ENCODE results near the gene GALNT2. TPM values are rescaled to one million over a fixed set of nuclear protein-coding genes. Genes with fewer than 3 reads are reported as not detected.

Gene GALNT2
- total RNA-seq, 1 donor from 2014 or later: 28.3 TPM

DNA sequence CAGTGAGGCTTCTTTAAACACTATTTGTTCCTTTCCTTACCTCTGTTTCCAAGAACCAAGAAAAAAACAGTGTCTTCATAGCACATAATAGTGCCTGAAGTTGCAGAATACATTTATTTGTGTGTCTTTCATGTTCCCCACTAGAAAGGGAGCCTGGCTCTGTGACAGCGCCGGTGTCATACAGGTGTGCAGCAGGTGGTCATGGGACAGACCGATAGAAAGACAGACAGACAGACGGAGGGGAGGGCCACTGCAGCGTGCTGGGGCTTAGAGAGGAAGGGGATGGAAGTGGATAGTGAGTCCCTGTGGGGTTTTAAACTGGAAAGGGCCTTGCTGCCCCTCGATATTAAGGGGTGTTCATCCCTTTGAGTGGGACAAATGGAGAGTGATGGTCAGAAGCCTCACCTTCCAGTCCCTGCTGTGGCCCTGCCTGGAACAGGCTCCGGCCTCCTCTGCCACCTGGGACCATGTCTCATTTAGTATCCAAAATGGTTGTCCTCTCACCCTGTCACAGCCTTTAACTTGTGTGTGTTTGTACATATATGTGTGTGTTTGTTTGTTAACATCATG lies 206.2 kb downstream of the GALNT2 start:
- Histone ChIP-seq H3K9me3 (replicated peaks) (no peaks in the 10 kb centered on the region), H3K4me3 (no peak overlapping the region), H3K27me3 (ENCODE audit: low read depth) (no peaks in the 10 kb centered on the region), H3K4me1 (peaks cover 42% of the 10 kb centered on the region), H3K36me3 (peaks cover 38% of the 10 kb centered on the region), H3K27ac (replicated peaks) (no peak overlapping the region)
- no peak for DNase-seq
- intact Hi-C loops (cut with micrococcal nuclease): no loop called here
- TF ChIP-seq, protein P1, sequence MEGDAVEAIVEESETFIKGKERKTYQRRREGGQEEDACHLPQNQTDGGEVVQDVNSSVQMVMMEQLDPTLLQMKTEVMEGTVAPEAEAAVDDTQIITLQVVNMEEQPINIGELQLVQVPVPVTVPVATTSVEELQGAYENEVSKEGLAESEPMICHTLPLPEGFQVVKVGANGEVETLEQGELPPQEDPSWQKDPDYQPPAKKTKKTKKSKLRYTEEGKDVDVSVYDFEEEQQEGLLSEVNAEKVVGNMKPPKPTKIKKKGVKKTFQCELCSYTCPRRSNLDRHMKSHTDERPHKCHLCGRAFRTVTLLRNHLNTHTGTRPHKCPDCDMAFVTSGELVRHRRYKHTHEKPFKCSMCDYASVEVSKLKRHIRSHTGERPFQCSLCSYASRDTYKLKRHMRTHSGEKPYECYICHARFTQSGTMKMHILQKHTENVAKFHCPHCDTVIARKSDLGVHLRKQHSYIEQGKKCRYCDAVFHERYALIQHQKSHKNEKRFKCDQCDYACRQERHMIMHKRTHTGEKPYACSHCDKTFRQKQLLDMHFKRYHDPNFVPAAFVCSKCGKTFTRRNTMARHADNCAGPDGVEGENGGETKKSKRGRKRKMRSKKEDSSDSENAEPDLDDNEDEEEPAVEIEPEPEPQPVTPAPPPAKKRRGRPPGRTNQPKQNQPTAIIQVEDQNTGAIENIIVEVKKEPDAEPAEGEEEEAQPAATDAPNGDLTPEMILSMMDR (IDR thresholded peaks at IDR 0.05; ENCODE audit: borderline replicate concordance): no peak

DNA sequence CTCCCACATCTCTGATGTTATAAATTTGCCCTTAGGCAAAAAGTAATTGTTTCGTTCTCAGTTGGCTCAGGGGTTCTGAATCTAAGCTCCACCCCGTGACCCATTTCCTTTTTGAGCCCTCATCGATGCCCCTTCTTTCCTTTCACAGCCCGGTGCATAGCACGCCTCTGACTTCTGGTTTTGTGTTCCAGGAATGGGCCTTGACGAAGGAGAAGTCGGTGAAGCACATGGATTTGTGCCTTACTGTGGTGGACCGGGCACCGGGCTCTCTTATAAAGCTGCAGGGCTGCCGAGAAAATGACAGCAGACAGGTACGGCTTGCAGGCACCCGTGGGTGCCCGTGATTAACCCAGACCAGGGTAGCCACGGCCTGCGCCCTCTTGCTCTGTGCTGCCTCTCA lies 207.2 kb downstream of the GALNT2 start:
- H3K9me3 ChIP-seq (replicated peaks): no peaks in the 10 kb centered on the region
- no peak for DNase-seq
- H3K4me3 ChIP-seq: no peak overlapping the region
- H3K27ac ChIP-seq (replicated peaks): no peak overlapping the region
- TF ChIP-seq, protein P1 (IDR thresholded peaks at IDR 0.05; ENCODE audit: borderline replicate concordance): no peak
- no peaks in the 10 kb centered on the region for H3K27me3 ChIP-seq (ENCODE audit: low read depth)
- intact Hi-C loops (cut with micrococcal nuclease): no loop called here
- peaks cover 33% of the 10 kb centered on the region for H3K4me1 ChIP-seq
- peaks cover 47% of the 10 kb centered on the region for H3K36me3 ChIP-seq

DNA sequence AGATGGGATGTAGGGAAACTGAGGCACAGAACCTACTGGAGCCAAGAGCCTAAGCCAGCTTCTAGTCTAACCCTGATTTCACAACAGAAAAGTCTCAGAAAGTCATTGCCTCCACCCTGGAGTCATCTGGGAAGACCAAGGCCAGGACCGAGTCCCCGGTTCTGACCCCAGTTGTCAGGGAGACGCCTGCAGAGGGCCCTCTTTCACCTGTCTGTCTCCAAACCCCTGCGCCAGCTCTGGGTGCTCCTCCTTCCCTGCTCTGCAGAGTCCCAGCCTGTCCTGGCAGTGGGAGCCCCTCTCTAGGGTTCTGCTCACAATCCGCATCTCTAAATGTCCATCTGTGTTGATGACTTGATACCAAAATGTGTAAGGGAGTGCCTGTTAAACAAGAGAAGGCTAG lies 209.4 kb downstream of the GALNT2 start:
- Histone ChIP-seq H3K9me3 (replicated peaks) (no peaks in the 10 kb centered on the region), H3K27ac (replicated peaks) (no peak overlapping the region), H3K27me3 (ENCODE audit: low read depth) (no peaks in the 10 kb centered on the region), H3K4me1 (peaks cover 13% of the 10 kb centered on the region), H3K4me3 (no peak overlapping the region), H3K36me3 (peaks cover 69% of the 10 kb centered on the region)
- intact Hi-C loops (cut with micrococcal nuclease): no loop called here
- TF ChIP-seq, protein P1 (IDR thresholded peaks at IDR 0.05; ENCODE audit: borderline replicate concordance): no peak
- no peak for DNase-seq

GRCh38 chr1:230277201-230278025 lies 210.4 kb downstream of the GALNT2 start:
- intact Hi-C loops (cut with micrococcal nuclease): no loop called here
- peaks cover 69% of the 10 kb centered on the region for H3K36me3 ChIP-seq
- H3K9me3 ChIP-seq (replicated peaks): no peaks in the 10 kb centered on the region

DNA sequence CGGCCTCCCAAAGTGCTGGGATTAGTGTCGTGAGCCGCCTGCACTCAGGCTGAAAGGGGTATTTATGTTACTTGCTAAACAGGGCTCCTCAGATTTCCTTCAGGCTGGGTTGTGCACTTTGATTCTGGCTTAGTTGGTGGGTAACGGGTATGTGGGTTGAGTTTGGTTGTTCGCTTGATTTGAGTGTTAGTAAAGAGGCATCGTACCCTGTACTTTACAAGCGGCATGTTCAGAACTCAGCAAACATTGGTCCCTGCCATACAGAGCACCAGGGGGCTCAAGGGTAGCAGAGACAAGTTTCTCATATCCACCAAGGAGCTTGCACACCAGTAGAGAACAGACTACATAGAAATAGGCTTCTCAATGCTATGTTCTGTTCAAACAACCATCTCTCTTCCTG lies 211.3 kb downstream of the GALNT2 start:
- peaks cover 69% of the 10 kb centered on the region for H3K36me3 ChIP-seq
- TF ChIP-seq, protein P1 (IDR thresholded peaks at IDR 0.05; ENCODE audit: borderline replicate concordance): no peak
- intact Hi-C loops (cut with micrococcal nuclease): no loop called here

More at GRCh38 chr1:230277201-230278025, 210.4 kb downstream of the GALNT2 start:
- TF ChIP-seq, protein P1 (IDR thresholded peaks at IDR 0.05; ENCODE audit: borderline replicate concordance): no peak
- no peak for DNase-seq
- Histone ChIP-seq H3K27ac (replicated peaks) (no peak overlapping the region), H3K27me3 (ENCODE audit: low read depth) (no peaks in the 10 kb centered on the region), H3K4me1 (peaks cover 17% of the 10 kb centered on the region), H3K4me3 (no peak overlapping the region)

More for the DNA sequence above, 211.3 kb downstream of the GALNT2 start:
- no peaks in the 10 kb centered on the region for H3K27me3 ChIP-seq (ENCODE audit: low read depth)
- no peak overlapping the region for H3K27ac ChIP-seq (replicated peaks)
- no peaks in the 10 kb centered on the region for H3K9me3 ChIP-seq (replicated peaks)
- peaks cover 17% of the 10 kb centered on the region for H3K4me1 ChIP-seq
- no peak for DNase-seq
- H3K4me3 ChIP-seq: no peak overlapping the region

All from left ventricle myocardium inferior (tissue), 1 donor.